ENCODE results near the gene TIMP1. TPM values are rescaled to one million over a fixed set of nuclear protein-coding genes. Genes with fewer than 3 reads are reported as not detected.

TIMP1 gene
- total RNA-seq, 3 donors from 2014 or later = 10.4 to 32.1 (median 15.9) TPM

- no peaks in the 10 kb centered on the region for H3K27me3 Mint-ChIP-seq (ENCODE audit: low read depth)
- no peaks in the 10 kb centered on the region for H3K9me3 Mint-ChIP-seq
- no peak for DNase-seq
These were observed 15.4 kb upstream of the TIMP1 start for GRCh38 chrX:47566841-47567240.

GRCh38 chrX:47568656-47569295 lies 13.5 kb upstream of the TIMP1 start:
- DNase-seq (no peak), ATAC-seq (peak; percentile 54 to 68)
- H3K27me3 Mint-ChIP-seq (ENCODE audit: low read depth) = no peaks in the 10 kb centered on the region
- no peak overlapping the region for H3K4me3 Mint-ChIP-seq
- H3K36me3 Mint-ChIP-seq (ENCODE audit: insufficient read depth) = peaks cover 37% of the 10 kb centered on the region
- no peaks in the 10 kb centered on the region for H3K9me3 Mint-ChIP-seq
- peaks cover 26% of the 10 kb centered on the region for H3K4me1 Mint-ChIP-seq (ENCODE audit: low read depth)

More at GRCh38 chrX:47566841-47567240, 15.4 kb upstream of the TIMP1 start:
- H3K36me3 Mint-ChIP-seq (ENCODE audit: insufficient read depth) = peaks cover 38% of the 10 kb centered on the region
- peaks cover 32% of the 10 kb centered on the region for H3K4me1 Mint-ChIP-seq (ENCODE audit: low read depth)
- ATAC-seq = no peak
- no peak overlapping the region for H3K4me3 Mint-ChIP-seq

GRCh38 chrX:47570794-47571193 lies 11.4 kb upstream of the TIMP1 start:
- H3K27me3 Mint-ChIP-seq (ENCODE audit: low read depth) = no peaks in the 10 kb centered on the region
- H3K4me3 Mint-ChIP-seq = no peak overlapping the region
- peaks cover 12% of the 10 kb centered on the region for H3K4me1 Mint-ChIP-seq (ENCODE audit: low read depth)
- H3K36me3 Mint-ChIP-seq (ENCODE audit: insufficient read depth) = peaks cover 32% of the 10 kb centered on the region
- ATAC-seq (no peak), DNase-seq (no peak)
- no peaks in the 10 kb centered on the region for H3K9me3 Mint-ChIP-seq

GRCh38 chrX:47571215-47571614 lies 11.0 kb upstream of the TIMP1 start:
- DNase-seq = no peak
- no peaks in the 10 kb centered on the region for H3K27me3 Mint-ChIP-seq (ENCODE audit: low read depth)
- no peaks in the 10 kb centered on the region for H3K9me3 Mint-ChIP-seq
- H3K4me1 Mint-ChIP-seq (ENCODE audit: low read depth) = peaks cover 12% of the 10 kb centered on the region
- no peak for ATAC-seq
- H3K4me3 Mint-ChIP-seq = no peak overlapping the region
- H3K36me3 Mint-ChIP-seq (ENCODE audit: insufficient read depth) = peaks cover 31% of the 10 kb centered on the region

- H3K36me3 Mint-ChIP-seq (ENCODE audit: insufficient read depth) = peaks cover 26% of the 10 kb centered on the region
These were observed 10.3 kb upstream of the TIMP1 start for GRCh38 chrX:47571896-47572295.

GRCh38 chrX:47572773-47573340 lies 9.4 kb upstream of the TIMP1 start:
- DNase-seq (no peak), ATAC-seq (no peak)
- Mint-ChIP-seq H3K27me3 (ENCODE audit: low read depth) (peaks cover 3% of the 10 kb centered on the region), H3K36me3 (ENCODE audit: insufficient read depth) (peaks cover 23% of the 10 kb centered on the region), H3K9me3 (no peaks in the 10 kb centered on the region), H3K4me3 (no peak overlapping the region), H3K4me1 (ENCODE audit: low read depth) (peaks cover 15% of the 10 kb centered on the region)

More at GRCh38 chrX:47571896-47572295, 10.3 kb upstream of the TIMP1 start:
- ATAC-seq = no peak
- Mint-ChIP-seq H3K27me3 (ENCODE audit: low read depth) (peaks cover 2% of the 10 kb centered on the region), H3K4me3 (no peak overlapping the region), H3K4me1 (ENCODE audit: low read depth) (peaks cover 13% of the 10 kb centered on the region), H3K9me3 (no peaks in the 10 kb centered on the region)
- DNase-seq = no peak

- H3K27me3 Mint-ChIP-seq (ENCODE audit: low read depth) = peaks cover 3% of the 10 kb centered on the region
- peaks cover 23% of the 10 kb centered on the region for H3K36me3 Mint-ChIP-seq (ENCODE audit: insufficient read depth)
- no peak overlapping the region for H3K4me3 Mint-ChIP-seq
- H3K9me3 Mint-ChIP-seq = no peaks in the 10 kb centered on the region
- peaks cover 21% of the 10 kb centered on the region for H3K4me1 Mint-ChIP-seq (ENCODE audit: low read depth)
- DNase-seq (no peak), ATAC-seq (peak in 1 of 2 donors; percentile 5)
These were observed 8.7 kb upstream of the TIMP1 start for GRCh38 chrX:47573341-47574075.

GRCh38 chrX:47574076-47574546 lies 8.1 kb upstream of the TIMP1 start:
- Mint-ChIP-seq H3K9me3 (no peaks in the 10 kb centered on the region), H3K4me3 (no peak overlapping the region), H3K4me1 (ENCODE audit: low read depth) (peaks cover 24% of the 10 kb centered on the region), H3K27me3 (ENCODE audit: low read depth) (peaks cover 3% of the 10 kb centered on the region), H3K36me3 (ENCODE audit: insufficient read depth) (peaks cover 21% of the 10 kb centered on the region)
- DNase-seq (no peak), ATAC-seq (peak in 1 of 2 donors; percentile 35)

GRCh38 chrX:47574547-47575301 lies 7.5 kb upstream of the TIMP1 start:
- Mint-ChIP-seq H3K36me3 (ENCODE audit: insufficient read depth) (peaks cover 19% of the 10 kb centered on the region), H3K4me3 (no peak overlapping the region), H3K9me3 (no peaks in the 10 kb centered on the region), H3K27me3 (ENCODE audit: low read depth) (peaks cover 3% of the 10 kb centered on the region), H3K4me1 (ENCODE audit: low read depth) (peaks cover 29% of the 10 kb centered on the region)
- no peak for DNase-seq
- ATAC-seq = no peak

- no peak for ATAC-seq
- no peaks in the 10 kb centered on the region for H3K9me3 Mint-ChIP-seq
- no peak for DNase-seq
- no peak overlapping the region for H3K4me3 Mint-ChIP-seq
- H3K27me3 Mint-ChIP-seq (ENCODE audit: low read depth) = peaks cover 3% of the 10 kb centered on the region
- H3K4me1 Mint-ChIP-seq (ENCODE audit: low read depth) = peaks cover 35% of the 10 kb centered on the region
- peaks cover 10% of the 10 kb centered on the region for H3K36me3 Mint-ChIP-seq (ENCODE audit: insufficient read depth)
These were observed 6.0 kb upstream of the TIMP1 start for GRCh38 chrX:47576021-47576898.

GRCh38 chrX:47577424-47577823 lies 4.8 kb upstream of the TIMP1 start:
- Mint-ChIP-seq H3K4me3 (no peak overlapping the region), H3K4me1 (ENCODE audit: low read depth) (peaks cover 43% of the 10 kb centered on the region), H3K9me3 (no peaks in the 10 kb centered on the region), H3K36me3 (ENCODE audit: insufficient read depth) (no peaks in the 10 kb centered on the region), H3K27me3 (ENCODE audit: low read depth) (peaks cover 3% of the 10 kb centered on the region)
- DNase-seq (no peak), ATAC-seq (no peak)

- Mint-ChIP-seq H3K36me3 (ENCODE audit: insufficient read depth) (no peaks in the 10 kb centered on the region), H3K4me3 (no peak overlapping the region), H3K9me3 (no peaks in the 10 kb centered on the region), H3K4me1 (ENCODE audit: low read depth) (peaks cover 41% of the 10 kb centered on the region), H3K27me3 (ENCODE audit: low read depth) (peaks cover 3% of the 10 kb centered on the region)
- no peak for ATAC-seq
- no peak for DNase-seq
These were observed 4.3 kb upstream of the TIMP1 start for GRCh38 chrX:47577901-47578300.

GRCh38 chrX:47578692-47579091 lies 3.5 kb upstream of the TIMP1 start:
- H3K27me3 Mint-ChIP-seq (ENCODE audit: low read depth) = peaks cover 3% of the 10 kb centered on the region

More at GRCh38 chrX:47578692-47579091, 3.5 kb upstream of the TIMP1 start:
- no peaks in the 10 kb centered on the region for H3K9me3 Mint-ChIP-seq
- DNase-seq (no peak), ATAC-seq (no peak)
- no peaks in the 10 kb centered on the region for H3K36me3 Mint-ChIP-seq (ENCODE audit: insufficient read depth)
- no peak overlapping the region for H3K4me3 Mint-ChIP-seq
- peaks cover 40% of the 10 kb centered on the region for H3K4me1 Mint-ChIP-seq (ENCODE audit: low read depth)

All from activated T-cell treated with anti-CD3 and anti-CD28 coated beads, Interleukin-2, amount 50 U/mL, for 4 hours (primary cell).